Calu3 (cell line): Measurements from ENCODE around the gene STAT5B. TPM values are rescaled to one million over a fixed set of nuclear protein-coding genes. Genes with fewer than 3 reads are reported as not detected.
"Not testable (repeated sequence)": the region's sequence is repeated elsewhere in the genome, so short reads cannot be mapped to it uniquely, and the experiment has no call there.

Source experiments
- BruUV-seq: library from RNA; stranded (reverse); fragments of 400-500 nt; replicated peaks from 2 replicates; lab custom pipeline; 2021; lab: Mats Ljungman, UMichigan
- CTCF ChIA-PET: fragments of 300-600 bp; sonication (Branson Sonifier 250); formaldehyde crosslinking; loops from one replicate; lab custom pipeline; 2022; ENCODE audit warnings: antibody characterized with exemption; lab: Charles Lee
- DNase-seq: peaks from one replicate; pipeline ENCODE4 v3.0.0; 2022
- H3K27ac Mint-ChIP-seq: one replicate; pipeline ENCODE4 v1.8.0; 2022; ENCODE audit warnings: mixed read lengths; ENCODE audit not compliant: unreplicated experiment
- H3K27me3 Mint-ChIP-seq: one replicate; pipeline ENCODE4 v1.8.0; 2022; ENCODE audit warnings: mixed read lengths; ENCODE audit not compliant: unreplicated experiment
- H3K36me3 Mint-ChIP-seq: one replicate; pipeline ENCODE4 v1.8.0; 2022; ENCODE audit warnings: mild to moderate bottlenecking, moderate library complexity, mixed read lengths; ENCODE audit not compliant: insufficient read depth, unreplicated experiment
- H3K4me1 Mint-ChIP-seq: one replicate; pipeline ENCODE4 v1.8.0; 2022; ENCODE audit warnings: mild to moderate bottlenecking, low read depth, mixed read lengths; ENCODE audit not compliant: unreplicated experiment
- H3K4me3 Mint-ChIP-seq: one replicate; pipeline ENCODE4 v1.8.0; 2022; ENCODE audit warnings: mild to moderate bottlenecking, low read depth, moderate library complexity, mixed read lengths; ENCODE audit not compliant: unreplicated experiment
- H3K9me3 Mint-ChIP-seq: one replicate; pipeline ENCODE4 v1.8.0; 2022; ENCODE audit warnings: low read depth, mixed read lengths; ENCODE audit not compliant: unreplicated experiment
- intact Hi-C: fragments of 100-400 bp; cut with micrococcal nuclease; formaldehyde crosslinking; loops from one replicate; pipeline ENCODE4 v1.10.0; 2022; ENCODE audit not compliant: unreplicated experiment
- total RNA-seq: library from RNA; stranded (reverse); gene quantifications from 2 replicates; pipeline ENCODE4 v1.2.3, GENCODE V29; 2022
- TF ChIP-seq, protein P1 (sequence below): fragments of 200-600 bp; IDR thresholded peaks from one replicate; pipeline ENCODE4 v1.8.0; 2022; ENCODE audit warnings: antibody characterized with exemption; ENCODE audit not compliant: unreplicated experiment

Gene STAT5B
- total RNA-seq, 1 experiment from 2014 or later: 45.8 TPM

DNA sequence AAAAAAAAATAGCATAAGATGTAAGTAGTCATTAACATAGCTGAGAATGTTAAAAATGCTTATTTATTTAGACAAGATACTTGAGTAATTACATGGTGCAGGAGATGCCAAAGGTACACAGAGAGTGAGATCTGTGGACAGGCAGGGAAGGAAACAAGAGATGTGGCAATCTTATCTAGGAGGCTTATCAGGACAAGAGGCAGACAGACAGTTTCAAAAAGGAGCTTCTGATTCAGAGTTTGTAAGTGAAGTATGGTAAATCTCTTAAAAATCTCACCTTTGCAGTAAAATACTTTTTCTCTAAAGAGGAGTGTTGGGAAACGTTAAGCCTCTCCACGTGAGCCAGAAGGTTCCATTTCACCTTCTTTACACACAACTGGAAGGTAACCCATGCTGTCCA lies 62.0 kb downstream of the STAT5B start:
- TF ChIP-seq, protein P1, sequence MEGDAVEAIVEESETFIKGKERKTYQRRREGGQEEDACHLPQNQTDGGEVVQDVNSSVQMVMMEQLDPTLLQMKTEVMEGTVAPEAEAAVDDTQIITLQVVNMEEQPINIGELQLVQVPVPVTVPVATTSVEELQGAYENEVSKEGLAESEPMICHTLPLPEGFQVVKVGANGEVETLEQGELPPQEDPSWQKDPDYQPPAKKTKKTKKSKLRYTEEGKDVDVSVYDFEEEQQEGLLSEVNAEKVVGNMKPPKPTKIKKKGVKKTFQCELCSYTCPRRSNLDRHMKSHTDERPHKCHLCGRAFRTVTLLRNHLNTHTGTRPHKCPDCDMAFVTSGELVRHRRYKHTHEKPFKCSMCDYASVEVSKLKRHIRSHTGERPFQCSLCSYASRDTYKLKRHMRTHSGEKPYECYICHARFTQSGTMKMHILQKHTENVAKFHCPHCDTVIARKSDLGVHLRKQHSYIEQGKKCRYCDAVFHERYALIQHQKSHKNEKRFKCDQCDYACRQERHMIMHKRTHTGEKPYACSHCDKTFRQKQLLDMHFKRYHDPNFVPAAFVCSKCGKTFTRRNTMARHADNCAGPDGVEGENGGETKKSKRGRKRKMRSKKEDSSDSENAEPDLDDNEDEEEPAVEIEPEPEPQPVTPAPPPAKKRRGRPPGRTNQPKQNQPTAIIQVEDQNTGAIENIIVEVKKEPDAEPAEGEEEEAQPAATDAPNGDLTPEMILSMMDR: no peak
- Mint-ChIP-seq H3K9me3 (no peaks in the 10 kb centered on the region), H3K27ac (no peak overlapping the region), H3K27me3 (no peaks in the 10 kb centered on the region), H3K4me3 (no peak overlapping the region), H3K4me1 (no peaks in the 10 kb centered on the region), H3K36me3 (peaks cover 19% of the 10 kb centered on the region)
- CTCF ChIA-PET: interaction anchor here (0.5 to 1.4 kb wide), 4 partner anchors 8 to 106 kb away, joined by 3 to 7 read pairs (median 3); partner anchors contain the start of gene GHDC
- intact Hi-C loops: no loop called here
- no peak for DNase-seq
- no TSS peak for BruUV-seq

DNA sequence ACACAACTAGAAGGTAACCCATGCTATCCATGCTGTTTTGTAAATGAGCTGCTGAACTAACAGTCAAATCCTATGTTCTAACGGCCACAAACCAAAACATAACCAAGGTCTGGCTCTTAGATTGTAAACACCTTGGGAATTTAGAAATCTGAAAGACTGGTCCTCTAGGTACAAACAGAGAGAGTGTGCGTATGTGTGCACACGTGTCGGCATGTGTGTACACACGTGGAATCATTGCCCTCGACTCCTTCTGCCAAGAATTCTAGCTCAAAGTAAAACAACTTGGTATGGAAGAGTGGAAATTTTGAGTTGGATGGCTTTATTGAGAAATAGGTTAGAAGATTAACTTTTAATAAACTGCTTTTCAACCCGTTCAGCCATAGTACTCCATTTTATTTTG lies 63.8 kb downstream of the STAT5B start:
- H3K4me3 Mint-ChIP-seq: no peak overlapping the region
- DNase-seq: no peak
- H3K27ac Mint-ChIP-seq: no peak overlapping the region
- H3K27me3 Mint-ChIP-seq: no peaks in the 10 kb centered on the region
- BruUV-seq: no TSS peak
- CTCF ChIA-PET: no interaction called here
- intact Hi-C loops: no loop called here
- H3K36me3 Mint-ChIP-seq: peaks cover 10% of the 10 kb centered on the region
- no peaks in the 10 kb centered on the region for H3K4me1 Mint-ChIP-seq
- no peaks in the 10 kb centered on the region for H3K9me3 Mint-ChIP-seq
- TF ChIP-seq, protein P1: no peak

DNA sequence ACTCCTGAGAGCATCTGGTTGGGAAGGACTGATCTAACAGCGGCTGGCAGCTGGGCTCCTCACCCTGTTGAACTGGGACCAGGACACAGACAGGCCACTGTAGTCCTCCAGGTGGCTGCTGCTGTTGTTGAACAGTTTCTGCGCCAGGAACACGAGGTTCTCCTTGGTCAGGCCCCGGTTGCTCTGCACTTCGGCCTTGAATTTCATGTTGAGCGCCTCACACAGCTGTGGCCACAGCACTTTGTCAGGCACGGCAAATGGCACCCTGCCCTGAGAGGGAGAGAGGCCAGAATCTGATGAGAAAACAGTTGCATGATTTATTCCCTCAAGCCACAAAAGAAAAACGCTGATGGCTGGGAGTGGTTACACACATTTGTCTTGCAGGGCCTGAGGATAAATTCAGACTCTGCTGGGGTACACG lies 64.3 kb downstream of the STAT5B start:
- H3K9me3 Mint-ChIP-seq, intact Hi-C loops, H3K27me3 Mint-ChIP-seq, DNase-seq, BruUV-seq, H3K4me3 Mint-ChIP-seq, H3K4me1 Mint-ChIP-seq, H3K27ac Mint-ChIP-seq: not testable (repeated sequence)
- CTCF ChIA-PET: interaction anchor here (0.7 kb wide), 1 partner anchor 44 kb away, joined by 3 read pairs; no protein-coding TSS in a partner anchor
- H3K36me3 Mint-ChIP-seq: peaks cover 15% of the 10 kb centered on the region

DNA sequence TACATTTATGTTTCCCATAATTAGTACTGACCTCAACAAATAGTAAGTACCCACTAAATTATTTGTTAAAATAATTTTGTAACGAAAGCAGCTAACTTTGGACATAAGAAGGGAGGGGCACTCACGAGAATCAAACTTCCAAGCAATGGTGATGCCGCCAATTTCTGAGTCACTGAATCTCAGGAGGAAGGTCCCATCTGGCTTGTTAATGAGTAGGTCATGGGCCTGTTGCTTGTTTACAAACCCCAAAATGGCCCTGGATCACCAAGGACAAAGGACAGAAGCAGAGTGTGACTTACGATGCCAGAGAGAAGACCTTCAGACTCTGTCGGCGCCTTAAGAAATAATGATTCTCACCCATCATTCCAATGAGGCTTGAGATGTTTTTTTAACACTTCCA lies 66.1 kb downstream of the STAT5B start:
- no peaks in the 10 kb centered on the region for H3K4me1 Mint-ChIP-seq
- H3K36me3 Mint-ChIP-seq: peaks cover 23% of the 10 kb centered on the region
- BruUV-seq: no TSS peak
- CTCF ChIA-PET: interaction anchor here (1.2 kb wide), 1 partner anchor 12 kb away, joined by 4 read pairs; no protein-coding TSS in a partner anchor
- no peak overlapping the region for H3K27ac Mint-ChIP-seq
- no peak for DNase-seq
- no peak overlapping the region for H3K4me3 Mint-ChIP-seq
- intact Hi-C loops: no loop called here
- TF ChIP-seq, protein P1: no peak
- no peaks in the 10 kb centered on the region for H3K27me3 Mint-ChIP-seq
- no peaks in the 10 kb centered on the region for H3K9me3 Mint-ChIP-seq

DNA sequence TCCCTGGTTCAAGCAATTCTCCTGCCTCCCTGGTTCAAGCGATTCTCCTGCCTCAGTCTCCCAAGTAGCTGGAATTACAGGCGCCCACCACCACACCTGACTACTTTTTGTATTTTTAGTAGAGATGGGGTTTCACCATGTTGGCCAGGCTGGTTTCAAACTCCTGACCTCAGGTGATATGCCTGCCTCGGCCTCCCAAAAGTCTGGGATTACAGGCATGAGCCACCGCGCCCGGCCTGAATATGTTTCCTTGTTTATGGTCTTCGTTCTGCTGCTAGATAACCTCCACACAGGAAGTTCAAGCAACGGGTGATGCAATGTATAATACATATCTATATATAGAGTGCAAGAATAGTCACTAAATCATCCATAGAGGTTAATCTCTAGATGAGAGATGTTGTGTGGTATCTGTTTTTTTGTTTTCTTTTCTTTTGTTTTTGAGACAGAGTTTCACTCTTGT lies 70.0 kb downstream of the STAT5B start:
- H3K4me3 Mint-ChIP-seq, H3K27ac Mint-ChIP-seq, H3K4me1 Mint-ChIP-seq, BruUV-seq, H3K9me3 Mint-ChIP-seq, H3K27me3 Mint-ChIP-seq, DNase-seq, intact Hi-C loops: not testable (repeated sequence)
- CTCF ChIA-PET: interaction anchor here (0.7 to 0.8 kb wide), 2 partner anchors 26 to 52 kb away, joined by 3 read pairs; no protein-coding TSS in a partner anchor
- peaks cover 23% of the 10 kb centered on the region for H3K36me3 Mint-ChIP-seq
